Skeletal muscle cell (primary cell): ENCODE data around the gene RALA.
A peak's percentile ranks its signal among the peaks of the same experiment; 100 is the strongest.

Experiments
- DNase-seq: peaks from one replicate; pipeline ENCODE4 v3.0.0-alpha.2; 2010; ENCODE audit warnings: low read depth
- H3K4me3 ChIP-seq: 2 replicates; pipeline ENCODE4 v1.5.1; 2011; ENCODE audit warnings: low read depth, mild to moderate bottlenecking, control low read depth, low read length, moderate library complexity

RALA gene

DNA sequence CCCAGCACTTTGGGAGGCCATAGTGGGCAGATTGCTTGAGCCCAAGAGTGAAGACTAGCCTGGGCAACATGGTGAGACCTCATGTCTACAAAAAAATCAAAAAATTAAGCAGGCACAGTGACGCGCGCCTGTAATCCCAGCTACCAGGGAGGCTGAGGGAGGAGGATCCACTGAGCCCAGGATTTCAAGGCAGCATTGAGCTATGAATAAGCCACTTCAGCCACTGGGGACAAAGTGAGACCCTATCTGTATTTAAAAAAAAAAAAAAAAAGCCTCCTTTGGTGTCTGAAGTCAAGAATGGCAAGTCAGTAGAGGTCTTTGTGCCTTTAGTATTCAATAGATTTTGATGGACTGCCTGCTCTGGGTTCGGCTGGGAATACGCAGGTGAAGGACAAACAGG, 85.7 kb downstream of the RALA start:
- no peak overlapping the region for H3K4me3 ChIP-seq
- no peak for DNase-seq

DNA sequence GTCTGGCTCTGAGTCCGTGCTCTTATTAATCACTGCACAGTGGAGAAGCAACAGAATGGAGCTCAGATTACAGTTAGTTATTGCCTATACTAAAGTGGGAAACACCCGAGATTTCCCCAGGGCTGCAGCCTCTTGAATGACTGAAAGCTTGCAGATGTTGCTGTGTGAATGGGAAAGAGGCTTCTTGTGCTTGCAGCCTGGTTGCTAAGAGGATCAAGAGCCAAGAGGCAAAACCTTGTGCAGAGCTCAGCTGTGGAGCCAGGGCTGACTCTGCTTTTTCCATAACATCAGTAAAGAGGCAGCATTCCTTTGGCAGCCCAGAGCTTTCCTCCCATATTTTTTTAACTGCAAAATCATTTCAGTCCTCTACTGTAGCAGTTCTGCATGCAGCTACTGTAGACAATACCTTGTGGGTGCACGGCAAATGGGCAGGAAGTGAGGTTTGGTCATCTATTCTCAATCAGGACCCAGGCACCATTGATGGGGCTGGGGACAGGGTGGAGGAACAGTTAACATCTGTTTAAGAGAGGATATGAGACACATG, 86.5 kb downstream of the RALA start:
- DNase-seq = peak; percentile 88
- no peak overlapping the region for H3K4me3 ChIP-seq

DNA sequence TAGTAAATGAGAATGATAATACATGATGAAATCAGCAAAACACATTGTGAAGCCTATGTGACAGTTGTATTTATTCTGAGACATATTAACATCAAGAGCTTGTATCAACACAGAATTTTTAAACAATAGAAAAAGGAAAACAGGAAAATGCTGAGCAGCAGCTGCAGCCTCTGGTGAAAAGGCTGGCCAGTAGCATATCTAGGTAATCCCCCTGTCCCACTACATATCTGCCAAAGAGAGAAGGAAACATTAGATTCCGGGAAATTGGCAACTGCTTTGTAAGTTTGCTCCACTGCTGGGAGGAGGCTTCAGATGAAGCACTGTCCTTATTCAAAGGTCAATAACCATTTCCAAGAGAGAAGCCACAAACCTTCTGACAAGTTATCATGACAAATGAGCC, 89.4 kb downstream of the RALA start:
- DNase-seq = no peak
- H3K4me3 ChIP-seq = no peak overlapping the region

DNA sequence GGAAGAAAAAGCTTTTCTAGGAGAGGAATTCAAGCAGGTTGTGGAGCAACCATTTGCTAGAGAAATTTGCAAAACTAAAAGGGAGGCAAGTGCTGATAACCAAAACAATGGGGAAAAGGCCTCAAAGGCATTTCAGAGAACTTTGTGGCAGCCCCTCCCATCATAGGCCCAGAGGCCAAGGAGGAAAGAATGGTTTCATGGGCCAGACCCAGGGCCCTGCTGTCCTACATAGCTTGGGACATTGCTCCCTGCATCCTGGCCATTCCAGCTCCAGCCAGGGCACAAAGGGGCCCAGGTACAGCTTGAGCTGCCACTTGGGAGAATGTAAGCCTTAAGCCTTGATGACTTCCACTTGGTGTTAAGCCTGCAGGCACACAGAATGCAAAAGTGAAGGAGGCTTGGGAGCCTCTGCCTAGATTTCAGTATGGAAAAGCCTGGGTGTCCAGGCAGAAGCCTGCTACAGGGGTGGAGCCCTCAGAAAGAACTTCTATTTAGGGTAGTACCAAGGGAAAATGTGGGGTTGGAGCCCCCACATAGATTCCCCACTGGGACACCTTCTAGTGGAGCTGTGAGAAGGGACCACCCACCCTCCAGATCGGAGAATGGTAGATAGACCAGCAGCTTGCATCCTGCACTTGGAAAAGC, 91.2 kb downstream of the RALA start:
- no peak for DNase-seq
- H3K4me3 ChIP-seq = no peak overlapping the region

DNA sequence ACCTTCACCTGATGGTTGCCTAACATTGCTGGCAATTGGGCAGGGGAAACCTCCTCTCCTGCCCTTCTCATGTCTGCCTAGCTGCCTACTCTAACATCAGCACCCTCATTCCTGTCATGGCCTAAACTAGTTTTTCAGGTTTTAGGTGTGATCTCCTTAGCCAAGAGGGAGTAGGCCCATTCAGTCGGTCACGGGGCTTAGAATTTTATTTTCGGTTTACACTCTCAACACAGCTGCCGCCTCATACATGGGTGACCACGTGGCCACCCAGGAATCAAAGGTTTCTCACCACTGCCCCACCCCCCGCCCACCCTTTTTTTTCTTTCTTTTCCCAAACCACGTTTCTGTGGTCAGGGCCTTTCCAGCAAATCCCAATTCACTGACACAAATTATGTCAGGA, 97.2 kb downstream of the RALA start:
- no peak for DNase-seq
- no peak overlapping the region for H3K4me3 ChIP-seq

DNA sequence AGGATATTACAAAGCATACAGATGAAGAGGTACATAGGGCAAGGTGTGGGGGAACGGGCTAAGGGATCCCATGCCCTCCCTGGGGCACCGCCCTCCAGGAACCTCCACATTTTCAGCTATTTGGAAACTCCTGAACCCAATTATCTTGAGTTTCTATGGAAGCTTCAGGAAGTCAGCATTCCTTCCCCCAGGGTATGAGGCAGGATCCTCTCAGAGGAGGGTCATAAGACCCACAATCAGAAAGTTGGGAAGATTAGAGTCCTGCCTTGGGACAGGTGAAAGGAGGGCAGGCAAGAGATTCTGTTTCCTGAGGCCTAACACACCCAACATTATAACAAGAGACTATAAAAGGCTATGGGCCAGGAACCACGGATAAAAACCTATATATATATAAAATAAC, 98.0 kb downstream of the RALA start:
- no peak for DNase-seq
- no peak overlapping the region for H3K4me3 ChIP-seq

DNA sequence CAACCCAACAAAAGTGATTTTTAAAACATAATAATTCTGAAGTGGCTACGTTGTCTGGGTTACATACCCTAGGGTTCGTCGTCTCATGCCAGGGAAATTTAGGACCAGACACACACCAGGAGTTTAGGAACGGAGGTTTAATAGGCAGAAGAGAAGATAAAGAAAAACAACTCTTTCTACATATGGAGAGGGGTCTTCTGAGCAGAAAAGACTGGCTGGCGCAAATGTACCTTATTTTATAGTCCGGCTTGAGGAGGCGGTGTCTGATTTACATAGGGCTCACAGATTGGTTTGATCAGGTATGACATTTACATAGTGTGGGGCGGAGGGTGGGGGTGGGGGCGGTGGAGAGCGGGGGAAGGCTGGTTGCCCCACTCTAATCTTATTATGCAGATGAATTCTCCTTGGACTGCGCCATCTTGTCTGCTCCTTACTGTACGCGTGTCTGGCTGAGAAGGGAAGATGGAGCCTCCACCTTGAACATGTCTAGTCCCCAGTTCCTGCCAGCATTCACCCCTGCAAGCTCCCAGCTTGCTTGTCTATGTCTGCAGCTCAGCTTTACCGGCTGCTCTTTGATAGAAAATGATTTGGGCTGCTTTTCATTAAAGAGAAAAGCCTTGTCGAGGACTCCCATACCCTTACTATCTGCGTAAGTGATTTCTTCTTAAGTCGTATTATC, 98.7 kb downstream of the RALA start:
- DNase-seq = no peak
- H3K4me3 ChIP-seq = no peak overlapping the region

DNA sequence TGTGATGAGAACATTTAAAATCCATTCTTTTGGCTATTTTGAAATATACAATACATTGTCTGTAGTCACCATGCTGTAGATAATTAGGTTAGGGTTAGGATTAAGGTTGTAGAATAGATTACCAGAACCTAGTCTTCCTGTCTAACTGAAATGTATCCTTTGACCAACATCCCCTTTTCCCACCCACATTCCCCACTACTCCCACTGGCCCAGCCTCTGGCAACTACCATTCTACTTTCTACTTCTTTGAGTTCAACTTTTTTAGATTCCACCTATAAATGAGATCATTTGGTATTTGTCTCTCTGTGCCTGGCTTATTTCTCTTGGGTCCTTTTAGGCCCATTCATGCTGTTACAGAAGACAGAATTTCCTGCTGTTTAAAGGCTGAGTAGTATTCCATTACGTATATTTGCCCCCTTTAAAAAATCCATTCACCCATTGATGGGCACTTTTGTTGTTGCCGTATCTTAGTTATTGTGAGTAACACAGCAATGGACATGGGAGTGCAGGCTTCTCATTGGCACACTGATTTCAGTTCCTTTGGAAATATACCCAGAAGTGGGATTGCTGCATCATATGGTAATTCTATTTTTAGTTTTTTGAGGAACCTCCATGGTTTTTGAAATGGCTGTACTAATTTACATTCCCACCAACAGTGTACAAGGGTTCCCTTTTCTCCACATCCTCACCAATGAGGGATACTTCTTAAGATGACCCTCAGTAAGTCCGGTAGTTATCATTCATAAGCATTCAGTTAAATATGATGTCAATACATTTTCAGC, 104.0 kb downstream of the RALA start:
- DNase-seq = no peak
- no peak overlapping the region for H3K4me3 ChIP-seq

DNA sequence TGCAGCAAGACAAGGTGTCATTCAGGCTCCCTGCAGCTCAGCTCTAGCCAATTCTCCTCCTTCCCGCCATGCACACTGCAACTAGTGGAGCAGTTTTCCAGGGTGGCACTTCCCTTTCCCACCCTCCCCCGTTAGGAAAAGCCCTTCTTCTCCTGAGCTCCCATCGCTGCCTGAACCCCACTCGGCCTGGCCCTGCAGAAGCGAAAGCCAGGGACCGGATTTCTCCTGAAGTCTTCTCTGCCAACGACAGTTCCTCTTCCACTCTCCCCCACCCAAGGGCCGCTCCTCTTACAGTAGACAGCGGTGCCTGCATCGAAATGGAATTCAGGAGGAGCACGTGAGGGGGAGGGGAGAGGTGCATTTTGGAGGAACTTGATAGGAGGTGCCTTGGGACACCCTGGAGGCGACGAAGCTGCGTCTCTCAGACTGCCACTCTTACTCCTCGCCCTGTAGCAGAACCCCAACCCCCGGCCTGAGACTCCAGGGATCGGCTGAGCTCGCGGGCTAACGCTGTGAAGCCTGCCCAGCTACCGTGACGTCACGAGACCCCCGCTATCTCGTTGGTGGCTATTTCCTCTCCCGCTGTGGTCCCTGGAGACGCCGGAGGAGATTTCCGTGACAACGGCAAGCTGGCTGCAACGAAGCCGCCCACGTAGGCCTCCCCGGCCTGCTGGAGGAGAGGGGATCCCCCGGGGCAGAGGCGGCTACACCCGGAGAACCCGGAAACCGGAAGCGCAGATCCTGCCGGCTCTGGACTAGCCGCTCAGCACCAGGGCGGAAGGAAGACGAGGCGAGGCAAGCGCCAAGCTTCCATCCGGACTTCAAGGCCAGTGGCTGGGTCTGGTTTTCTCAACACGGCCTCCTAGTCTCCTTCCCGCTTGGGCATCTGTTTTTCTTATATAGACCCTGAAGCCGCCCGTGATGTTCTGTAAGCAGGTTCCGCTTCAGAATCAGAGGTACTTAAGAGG, 109.7 kb downstream of the RALA start:
- peak; percentile 91 for DNase-seq
- peak overlapping the region; percentile 60 for H3K4me3 ChIP-seq

DNA sequence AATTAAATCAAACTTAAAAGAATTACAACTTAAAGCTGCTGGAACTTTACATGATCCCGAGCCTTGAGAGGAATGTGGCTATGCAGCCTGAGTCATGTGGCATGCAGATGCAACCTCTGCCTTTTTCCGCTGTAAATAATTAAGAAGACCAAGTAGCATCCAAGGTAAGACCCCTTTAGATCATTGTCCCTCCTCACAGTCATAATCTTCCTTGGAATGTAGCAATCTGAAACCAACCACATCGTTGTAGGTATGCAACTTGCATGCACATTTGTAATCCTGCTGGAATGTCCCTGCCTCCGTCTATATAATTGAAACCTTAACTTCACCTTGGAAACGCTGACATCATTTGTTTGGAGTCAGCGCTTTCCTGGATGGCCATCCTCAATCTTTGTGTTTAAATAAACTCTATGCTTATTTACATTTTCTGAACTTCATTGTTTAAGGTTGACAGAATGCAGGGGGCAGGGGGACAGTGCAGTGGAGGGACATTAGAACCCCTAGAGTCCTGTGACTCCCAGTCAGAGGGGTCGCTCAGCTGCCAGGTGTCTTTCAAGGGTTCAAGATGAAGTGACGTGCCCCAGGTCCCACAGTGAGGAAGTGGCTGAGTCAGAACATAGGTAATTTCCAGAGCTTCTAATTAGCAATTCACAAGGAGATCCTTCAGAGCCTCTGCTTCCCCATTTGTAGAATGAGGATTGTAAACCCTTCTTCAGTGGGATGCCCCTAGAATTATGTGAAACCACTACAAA, 110.7 kb downstream of the RALA start:
- H3K4me3 ChIP-seq = peak overlapping the region; percentile 60
- DNase-seq = peak; percentile 56

DNA sequence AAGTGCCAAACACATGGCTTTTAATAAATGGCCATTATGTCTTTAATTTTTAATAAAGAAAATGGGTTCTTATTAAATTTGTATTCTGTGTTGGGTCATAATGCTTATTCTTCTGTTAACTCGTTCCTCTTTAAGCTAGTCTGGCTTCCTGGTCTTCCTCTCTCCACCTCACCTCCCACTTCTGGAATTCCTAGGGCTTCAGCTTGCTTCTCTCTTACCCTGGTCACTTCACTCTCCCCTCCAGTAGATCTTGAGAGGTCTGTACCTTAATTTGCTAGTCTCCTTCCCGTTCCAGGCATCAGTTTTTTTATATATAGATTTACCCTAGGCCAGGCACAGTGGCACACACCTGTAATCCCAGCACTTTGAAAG, 111.2 kb downstream of the RALA start:
- DNase-seq = no peak
- H3K4me3 ChIP-seq = no peak overlapping the region

DNA sequence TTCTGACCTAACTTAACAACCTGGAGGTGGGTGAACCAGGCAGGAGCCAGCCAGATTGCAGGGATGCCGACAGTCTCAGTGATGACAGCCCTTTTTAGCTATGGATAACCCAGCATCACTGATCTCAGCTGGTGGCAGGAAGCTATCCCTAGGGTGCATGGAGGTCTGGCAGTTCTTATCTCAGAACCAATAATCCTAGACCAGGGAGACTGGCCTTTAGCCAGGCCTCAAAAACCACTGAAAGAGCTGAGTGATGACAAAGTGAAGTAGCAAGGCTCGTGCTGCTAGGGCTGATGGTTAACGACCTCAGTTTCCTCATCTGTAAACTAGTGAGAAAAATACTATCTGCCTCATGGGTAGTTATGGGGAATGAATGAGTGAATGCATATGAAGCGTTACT, 112.5 kb downstream of the RALA start:
- DNase-seq = no peak
- H3K4me3 ChIP-seq = no peak overlapping the region

DNA sequence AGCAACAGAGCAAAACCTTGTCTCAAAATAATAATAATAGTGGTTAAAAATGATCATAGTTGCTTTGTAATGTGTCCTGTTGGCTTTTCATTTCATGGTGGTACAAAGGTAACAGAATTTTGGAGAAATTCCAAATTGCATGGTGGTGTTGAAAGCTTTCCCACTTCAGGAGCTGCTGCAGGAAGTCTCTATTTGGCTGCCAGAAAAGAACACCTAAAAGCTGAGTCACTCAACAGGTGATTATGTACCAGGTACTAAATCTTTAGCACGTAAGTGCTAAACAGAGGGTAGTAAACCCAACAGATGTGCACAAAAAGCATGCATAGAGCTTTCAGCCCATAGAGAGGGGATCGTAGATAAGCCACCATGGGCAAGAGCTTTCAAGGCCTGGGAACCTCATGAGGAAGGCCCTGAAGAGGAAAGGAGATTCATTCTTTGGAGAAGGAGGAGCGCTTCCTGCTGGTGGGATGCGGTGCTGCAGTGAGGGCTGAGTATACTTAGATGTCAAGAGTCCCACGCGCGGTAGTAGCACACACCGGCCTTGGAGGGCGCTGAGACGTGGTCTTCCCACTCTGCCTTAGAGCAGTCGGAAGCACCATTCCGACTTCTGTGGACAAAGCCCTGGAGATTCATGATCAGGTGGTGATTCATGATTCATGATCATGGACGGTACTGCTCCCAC, 118.7 kb downstream of the RALA start:
- no peak overlapping the region for H3K4me3 ChIP-seq
- no peak for DNase-seq

DNA sequence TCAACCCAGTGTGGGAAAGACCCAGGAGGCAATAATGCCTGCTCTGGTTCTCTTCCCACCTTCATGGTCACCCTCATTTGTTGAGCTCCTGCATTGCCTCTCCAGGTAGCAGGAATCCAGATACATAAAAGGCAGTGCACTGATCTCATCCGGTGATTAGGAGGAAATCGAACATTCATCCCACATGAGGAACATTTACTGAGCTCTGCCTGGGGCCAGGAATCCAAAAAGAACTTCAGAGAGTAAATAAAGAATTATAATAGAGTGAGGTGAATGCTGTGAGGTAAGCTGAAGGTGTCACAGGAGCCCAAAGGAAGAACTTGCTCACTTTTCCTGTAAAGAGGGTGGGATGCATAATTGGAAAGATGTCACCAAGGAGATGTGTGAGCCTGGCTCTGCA, 121.2 kb downstream of the RALA start:
- H3K4me3 ChIP-seq = no peak overlapping the region
- no peak for DNase-seq

DNA sequence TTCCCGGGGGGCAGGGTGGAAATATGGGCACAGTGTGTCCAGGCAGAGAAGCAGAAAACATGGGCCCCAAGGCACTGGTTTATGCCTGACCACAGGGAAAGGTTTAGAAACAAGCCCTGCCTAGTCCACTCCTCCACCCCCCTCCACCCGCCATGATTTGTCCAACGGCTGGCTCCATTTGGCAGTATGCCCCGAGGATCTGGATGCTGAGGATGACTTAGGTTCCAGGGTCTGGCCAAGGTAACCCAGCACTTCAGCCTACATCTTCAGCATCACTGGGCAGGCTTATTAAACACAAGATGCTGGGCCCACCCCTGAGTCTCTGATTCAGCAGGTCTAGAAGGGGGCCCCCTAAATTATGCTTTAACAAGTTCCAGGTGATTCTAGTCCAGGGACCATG, 121.9 kb downstream of the RALA start:
- H3K4me3 ChIP-seq = no peak overlapping the region
- no peak for DNase-seq

DNA sequence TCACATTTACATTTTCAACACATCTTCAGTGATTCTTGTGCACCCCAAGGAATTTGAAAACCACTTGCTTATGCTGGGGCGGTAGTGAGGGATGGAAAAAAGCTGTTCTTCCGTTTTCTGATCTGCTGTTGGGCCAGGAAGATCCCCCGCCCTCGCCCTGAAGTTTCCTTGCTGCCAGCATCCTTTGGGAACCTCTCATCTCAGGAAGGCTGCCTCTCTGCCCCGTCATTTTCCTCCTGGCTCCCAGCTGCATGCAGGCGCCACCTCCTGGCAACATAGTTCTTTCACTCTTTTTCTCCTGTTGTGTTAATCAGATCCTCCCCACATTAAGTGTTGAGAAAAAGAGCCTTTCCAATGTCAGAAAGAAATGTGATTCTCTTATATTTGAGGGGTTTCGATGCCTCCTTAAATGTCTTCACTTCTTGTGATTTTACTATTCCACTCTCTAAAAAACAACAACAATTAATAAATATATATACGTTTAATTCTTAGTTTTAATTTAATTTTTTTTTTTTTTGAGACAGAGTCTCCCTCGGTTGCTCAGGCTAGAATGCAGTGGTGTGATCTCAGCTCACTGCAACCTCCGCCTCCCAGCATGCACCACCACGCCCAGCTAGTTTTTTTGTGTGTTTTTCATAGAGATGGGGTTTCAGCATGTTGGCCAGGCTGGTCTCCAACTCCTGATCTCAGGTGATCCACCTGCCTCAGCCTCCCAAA, 122.9 kb downstream of the RALA start:
- H3K4me3 ChIP-seq = no peak overlapping the region
- DNase-seq = peak; percentile 47

DNA sequence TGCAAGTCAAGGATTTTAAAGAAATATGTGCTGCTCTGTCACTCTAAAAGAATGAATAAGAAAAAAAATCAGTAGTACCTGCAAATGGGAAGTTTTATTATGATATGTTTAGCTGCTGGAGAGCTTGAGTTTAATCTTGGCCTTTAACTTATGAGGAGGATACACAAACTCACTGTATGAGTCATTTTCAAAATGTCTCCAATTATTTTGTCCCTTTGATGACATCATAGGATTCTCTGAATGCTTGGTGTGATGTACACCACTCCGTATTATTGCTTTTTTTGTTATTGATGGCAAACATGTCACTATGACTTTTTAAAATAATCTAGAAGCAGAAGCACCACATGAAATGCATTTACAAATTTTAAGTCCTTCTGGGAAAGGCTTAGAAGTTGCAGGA, 125.8 kb downstream of the RALA start:
- H3K4me3 ChIP-seq = no peak overlapping the region
- DNase-seq = peak; percentile 37

DNA sequence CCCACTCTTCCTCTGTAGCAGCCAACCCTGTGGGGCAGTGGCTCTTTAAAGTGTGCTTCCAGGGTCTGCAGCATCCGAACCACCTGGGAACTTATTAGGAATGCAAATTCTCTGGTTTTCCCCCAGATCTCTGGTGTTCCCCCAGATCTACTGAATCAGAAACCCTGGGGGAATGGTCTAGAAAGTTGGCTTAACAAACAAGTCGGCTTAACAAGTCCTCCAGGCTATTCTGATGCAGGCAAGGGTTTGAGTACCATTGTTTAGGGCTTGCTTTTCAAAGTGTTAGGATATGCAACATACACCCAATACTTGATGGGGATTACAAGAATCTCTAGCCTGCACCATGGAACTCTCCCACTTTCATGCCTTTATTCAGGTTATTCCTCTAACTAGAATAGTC, 126.3 kb downstream of the RALA start:
- no peak for DNase-seq
- H3K4me3 ChIP-seq = no peak overlapping the region
